ENCODE data around the gene RASAL1.
"Not testable (repeated sequence)": the region's sequence is repeated elsewhere in the genome, so short reads cannot be mapped to it uniquely, and the experiment has no call there.

The RASAL1 gene

GRCh38 chr12:113154351-113154973 lies 18.9 kb upstream of the RASAL1 start:
- H3K27ac Mint-ChIP-seq: no peak overlapping the region
- peak overlapping the region; percentile 81 for H3K4me3 Mint-ChIP-seq
- H3K9me3 Mint-ChIP-seq: no peaks in the 10 kb centered on the region
- peaks cover 13% of the 10 kb centered on the region for H3K4me1 Mint-ChIP-seq (ENCODE audit: low read depth)
- H3K27me3 Mint-ChIP-seq (ENCODE audit: low read depth): peaks cover 20% of the 10 kb centered on the region
- peaks cover 15% of the 10 kb centered on the region for H3K36me3 Mint-ChIP-seq (ENCODE audit: low read depth)
- peak; percentile 12 for DNase-seq (ENCODE audit: low spot score)

- peaks cover 12% of the 10 kb centered on the region for H3K36me3 Mint-ChIP-seq (ENCODE audit: low read depth)
- no peaks in the 10 kb centered on the region for H3K9me3 Mint-ChIP-seq
- peaks cover 20% of the 10 kb centered on the region for H3K27me3 Mint-ChIP-seq (ENCODE audit: low read depth)
- no peak overlapping the region for H3K27ac Mint-ChIP-seq
- H3K4me1 Mint-ChIP-seq (ENCODE audit: low read depth): peaks cover 13% of the 10 kb centered on the region
- peak; percentile 59 for DNase-seq (ENCODE audit: low spot score)
- peak overlapping the region; percentile 81 for H3K4me3 Mint-ChIP-seq
Observed at GRCh38 chr12:113152835-113153814, 17.6 kb upstream of the RASAL1 start.

GRCh38 chr12:113152196-113152834 lies 16.8 kb upstream of the RASAL1 start:
- H3K4me1 Mint-ChIP-seq (ENCODE audit: low read depth): peaks cover 13% of the 10 kb centered on the region
- DNase-seq (ENCODE audit: low spot score): no peak
- peaks cover 22% of the 10 kb centered on the region for H3K27me3 Mint-ChIP-seq (ENCODE audit: low read depth)
- peaks cover 8% of the 10 kb centered on the region for H3K36me3 Mint-ChIP-seq (ENCODE audit: low read depth)
- H3K27ac Mint-ChIP-seq: peak overlapping the region; percentile 45
- H3K9me3 Mint-ChIP-seq: no peaks in the 10 kb centered on the region
- H3K4me3 Mint-ChIP-seq: peak overlapping the region; percentile 81

GRCh38 chr12:113151655-113152054 lies 16.1 kb upstream of the RASAL1 start:
- peaks cover 2% of the 10 kb centered on the region for H3K36me3 Mint-ChIP-seq (ENCODE audit: low read depth)
- H3K4me1 Mint-ChIP-seq (ENCODE audit: low read depth): peaks cover 13% of the 10 kb centered on the region
- DNase-seq (ENCODE audit: low spot score): no peak
- H3K27me3 Mint-ChIP-seq (ENCODE audit: low read depth): peaks cover 24% of the 10 kb centered on the region
- H3K27ac Mint-ChIP-seq: no peak overlapping the region
- H3K4me3 Mint-ChIP-seq: peak overlapping the region; percentile 81
- no peaks in the 10 kb centered on the region for H3K9me3 Mint-ChIP-seq

- no peaks in the 10 kb centered on the region for H3K9me3 Mint-ChIP-seq
- H3K27ac Mint-ChIP-seq: no peak within 1 kb of the TSS
- H3K27me3 Mint-ChIP-seq (ENCODE audit: low read depth): peaks cover 27% of the 10 kb centered on the region
- peaks cover 13% of the 10 kb centered on the region for H3K4me1 Mint-ChIP-seq (ENCODE audit: low read depth)
- DNase-seq (ENCODE audit: low spot score): no peak
- H3K36me3 Mint-ChIP-seq (ENCODE audit: low read depth): no peaks in the 10 kb centered on the region
- no peak within 1 kb of the TSS for H3K4me3 Mint-ChIP-seq
Observed at GRCh38 chr12:113149361-113150150, 14.0 kb upstream of the RASAL1 start, which contains the start of gene CFAP73. Gene CFAP73 (plus strand): TSS chr12:113149724. CDS start chr12:113149858, 134 bp downstream.

GRCh38 chr12:113146999-113147398 lies 11.4 kb upstream of the RASAL1 start:
- Mint-ChIP-seq H3K4me1 (ENCODE audit: low read depth) (peaks cover 2% of the 10 kb centered on the region), H3K36me3 (ENCODE audit: low read depth) (no peaks in the 10 kb centered on the region), H3K27me3 (ENCODE audit: low read depth) (peaks cover 15% of the 10 kb centered on the region), H3K27ac (no peak overlapping the region), H3K4me3 (no peak overlapping the region), H3K9me3 (no peaks in the 10 kb centered on the region)
- no peak for DNase-seq (ENCODE audit: low spot score)

GRCh38 chr12:113145720-113146551 lies 10.4 kb upstream of the RASAL1 start:
- H3K4me1 Mint-ChIP-seq (ENCODE audit: low read depth): no peaks in the 10 kb centered on the region
- no peak for DNase-seq (ENCODE audit: low spot score)
- no peak overlapping the region for H3K27ac Mint-ChIP-seq
- no peaks in the 10 kb centered on the region for H3K9me3 Mint-ChIP-seq
- H3K36me3 Mint-ChIP-seq (ENCODE audit: low read depth): no peaks in the 10 kb centered on the region
- peaks cover 12% of the 10 kb centered on the region for H3K27me3 Mint-ChIP-seq (ENCODE audit: low read depth)
- no peak overlapping the region for H3K4me3 Mint-ChIP-seq

GRCh38 chr12:113144806-113145205 lies 9.2 kb upstream of the RASAL1 start:
- no peaks in the 10 kb centered on the region for H3K4me1 Mint-ChIP-seq (ENCODE audit: low read depth)
- H3K27ac Mint-ChIP-seq: no peak overlapping the region
- H3K4me3 Mint-ChIP-seq: no peak overlapping the region
- H3K9me3 Mint-ChIP-seq: no peaks in the 10 kb centered on the region
- peaks cover 8% of the 10 kb centered on the region for H3K27me3 Mint-ChIP-seq (ENCODE audit: low read depth)
- no peaks in the 10 kb centered on the region for H3K36me3 Mint-ChIP-seq (ENCODE audit: low read depth)
- DNase-seq (ENCODE audit: low spot score): no peak

GRCh38 chr12:113143959-113144358 lies 8.4 kb upstream of the RASAL1 start:
- no peak overlapping the region for H3K4me3 Mint-ChIP-seq
- H3K4me1 Mint-ChIP-seq (ENCODE audit: low read depth): no peaks in the 10 kb centered on the region
- H3K9me3 Mint-ChIP-seq: no peaks in the 10 kb centered on the region
- H3K27ac Mint-ChIP-seq: no peak overlapping the region
- no peaks in the 10 kb centered on the region for H3K36me3 Mint-ChIP-seq (ENCODE audit: low read depth)
- H3K27me3 Mint-ChIP-seq (ENCODE audit: low read depth): peaks cover 7% of the 10 kb centered on the region
- DNase-seq (ENCODE audit: low spot score): no peak

GRCh38 chr12:113142886-113143332 lies 7.3 kb upstream of the RASAL1 start:
- Mint-ChIP-seq H3K4me1 (ENCODE audit: low read depth) (no peaks in the 10 kb centered on the region), H3K27ac (no peak overlapping the region), H3K9me3 (no peaks in the 10 kb centered on the region), H3K27me3 (ENCODE audit: low read depth) (peaks cover 7% of the 10 kb centered on the region), H3K4me3 (no peak overlapping the region), H3K36me3 (ENCODE audit: low read depth) (no peaks in the 10 kb centered on the region)
- DNase-seq (ENCODE audit: low spot score): no peak

- H3K4me3 Mint-ChIP-seq: no peak overlapping the region
- no peak overlapping the region for H3K27ac Mint-ChIP-seq
- no peaks in the 10 kb centered on the region for H3K9me3 Mint-ChIP-seq
- H3K36me3 Mint-ChIP-seq (ENCODE audit: low read depth): no peaks in the 10 kb centered on the region
- peaks cover 5% of the 10 kb centered on the region for H3K27me3 Mint-ChIP-seq (ENCODE audit: low read depth)
- DNase-seq (ENCODE audit: low spot score): peak; percentile 13
- H3K4me1 Mint-ChIP-seq (ENCODE audit: low read depth): no peaks in the 10 kb centered on the region
Observed at GRCh38 chr12:113142173-113142885, 6.8 kb upstream of the RASAL1 start.

GRCh38 chr12:113141716-113142115 lies 6.2 kb upstream of the RASAL1 start:
- not testable (repeated sequence) for H3K27me3 Mint-ChIP-seq (ENCODE audit: low read depth); H3K4me3 Mint-ChIP-seq

More at GRCh38 chr12:113141716-113142115, 6.2 kb upstream of the RASAL1 start:
- H3K9me3 Mint-ChIP-seq; H3K4me1 Mint-ChIP-seq (ENCODE audit: low read depth); DNase-seq (ENCODE audit: low spot score); H3K27ac Mint-ChIP-seq; H3K36me3 Mint-ChIP-seq (ENCODE audit: low read depth): not testable (repeated sequence)

Data from T-helper 2 cell treated with Interferon-gamma antibody and Interleukin-4, amounts not matched to agents 5 μg/mL and 100 μg/mL, for 36 hours (primary cell).